CD14-positive monocyte (primary cell): ENCODE measurements around the gene SPTBN1. TPM values are rescaled to one million over a fixed set of nuclear protein-coding genes. Genes with fewer than 3 reads are reported as not detected.

ENCODE experiments used
- DNase-seq, 3 donors: peaks; one replicate each; pipeline ENCODE4 v3.0.0-alpha.2; 2011 to 2022
- H2AFZ ChIP-seq: 2 replicates; pipeline ENCODE4 v1.6.0; 2012; ENCODE audit warnings: mild to moderate bottlenecking, low read depth, low read length, inconsistent platforms; ENCODE audit not compliant: insufficient read depth, poor library complexity, severe bottlenecking
- H3K27ac ChIP-seq, 2 donors: 1 replicate in 1 of 2; 2 replicates in 1 of 2; pipeline ENCODE4 v1.5.1; 2012 to 2013; ENCODE audit warnings: low read length in 2 of 2, control low read depth in 1 of 2, inconsistent platforms in 1 of 2, low read depth in 1 of 2, mild to moderate bottlenecking in 1 of 2
- H3K27me3 ChIP-seq, 2 donors: one replicate each; pipeline versions ENCODE4 v1.6.0 to v1.6.1; 2011 to 2013; ENCODE audit warnings: low read length in 2 of 2; ENCODE audit not compliant: control insufficient read depth in 2 of 2, insufficient read depth in 2 of 2
- H3K36me3 ChIP-seq, 2 donors: replicated peaks in 1 of 2; 1 replicate in 1 of 2; 2 replicates in 1 of 2; pipeline versions ENCODE4 v1.5.1 to v1.6.1; 2012 to 2013; ENCODE audit warnings: low read length in 2 of 2, control low read depth in 1 of 2, inconsistent platforms in 1 of 2, mild to moderate bottlenecking in 1 of 2; ENCODE audit not compliant: insufficient read depth in 2 of 2, control insufficient read depth in 1 of 2
- H3K4me1 ChIP-seq, 2 donors: 1 replicate in 1 of 2; 2 replicates in 1 of 2; pipeline versions ENCODE4 v1.5.1 to v1.6.1; 2012 to 2013; ENCODE audit warnings: low read length in 2 of 2, control low read depth in 1 of 2, inconsistent platforms in 1 of 2, mild to moderate bottlenecking in 1 of 2, moderate library complexity in 1 of 2; ENCODE audit not compliant: insufficient read depth in 2 of 2, control insufficient read depth in 1 of 2
- H3K4me2 ChIP-seq: replicated peaks from 2 replicates; pipeline ENCODE3; 2012; ENCODE audit warnings: low read length, moderate library complexity, mild to moderate bottlenecking; ENCODE audit not compliant: poor library complexity, severe bottlenecking; ENCODE audit errors: extremely low read depth
- H3K4me3 ChIP-seq, 3 experiments: fragments of 200-600 bp in 1 of 3; sonication (generic) in 1 of 3; replicated peaks in 1 of 3; 1 replicate in 2 of 3; 2 replicates in 1 of 3; pipeline ENCODE4 v1.5.1; 2011 to 2013; ENCODE audit warnings: low read length in 3 of 3, mild to moderate bottlenecking in 3 of 3, control low read depth in 2 of 3, low read depth in 2 of 3, inconsistent platforms in 1 of 3, moderate library complexity in 1 of 3
- H3K79me2 ChIP-seq: 2 replicates; pipeline ENCODE4 v1.6.0; 2012; ENCODE audit warnings: mild to moderate bottlenecking, control low read depth, inconsistent platforms, low read length, moderate library complexity; ENCODE audit not compliant: insufficient read depth
- H3K9ac ChIP-seq: 2 replicates; pipeline ENCODE4 v1.6.0; 2017; ENCODE audit warnings: low read length, mild to moderate bottlenecking; ENCODE audit not compliant: insufficient read depth, poor library complexity, severe bottlenecking
- H3K9me3 ChIP-seq, 2 donors: replicated peaks in 1 of 2; 1 replicate in 1 of 2; 2 replicates in 1 of 2; pipeline versions ENCODE4 v1.5.1 to v1.6.1; 2012 to 2013; ENCODE audit warnings: low read length in 2 of 2, control low read depth in 1 of 2; ENCODE audit not compliant: control insufficient read depth in 1 of 2, insufficient read depth in 1 of 2
- H4K20me1 ChIP-seq: 2 replicates; pipeline ENCODE4 v1.6.0; 2012; ENCODE audit warnings: mild to moderate bottlenecking, low read length, control low read depth, moderate library complexity; ENCODE audit not compliant: insufficient read depth
- H3K27ac Mint-ChIP-seq, 7 donors: one replicate each; pipeline ENCODE4 v1.8.0; 2020; ENCODE audit warnings: mild to moderate bottlenecking in 7 of 7, mixed read lengths in 7 of 7, moderate library complexity in 6 of 7, inconsistent platforms in 2 of 7
- H3K27me3 Mint-ChIP-seq, 3 donors: one replicate each; pipeline ENCODE4 v1.8.0; 2021 to 2022; ENCODE audit warnings: low read depth in 3 of 3, mild to moderate bottlenecking in 3 of 3, mixed read lengths in 3 of 3, moderate library complexity in 3 of 3, inconsistent platforms in 1 of 3
- H3K36me3 Mint-ChIP-seq, 2 donors: one replicate each; pipeline ENCODE4 v1.8.0; 2020; ENCODE audit warnings: mixed read lengths in 2 of 2, inconsistent platforms in 1 of 2, mild to moderate bottlenecking in 1 of 2
- H3K4me1 Mint-ChIP-seq: one replicate; pipeline ENCODE4 v1.8.0; 2020; ENCODE audit warnings: mild to moderate bottlenecking, mixed read lengths
- H3K4me3 Mint-ChIP-seq, 2 donors: one replicate each; pipeline ENCODE4 v1.8.0; 2020; ENCODE audit warnings: mild to moderate bottlenecking in 2 of 2, mixed read lengths in 2 of 2, moderate library complexity in 1 of 2
- H3K9me3 Mint-ChIP-seq, 7 donors: one replicate each; pipeline ENCODE4 v1.8.0; 2020 to 2022; ENCODE audit warnings: mixed read lengths in 7 of 7, mild to moderate bottlenecking in 6 of 7, moderate library complexity in 6 of 7, inconsistent platforms in 2 of 7
- WGBS: methylation state at CpG from one replicate; pipeline ENCODE4 v1.1.5; 2013; ENCODE audit warnings: missing lambda C conversion rate; ENCODE audit not compliant: insufficient coverage; 5-methylcytosine and 5-hydroxymethylcytosine counted together
- intact Hi-C, 2 donors: fragments of 100-400 bp; cut with micrococcal nuclease; formaldehyde crosslinking; loops; one replicate each; pipeline versions ENCODE4 v1.15.0 to v1.15.1; 2023
- polyA plus RNA-seq, 3 donors: library from polyadenylated mRNA; depleted of rRNA in 1 of 3; unstranded in 2 of 3; stranded (reverse) in 1 of 3; fragments of 300-500 nt in 2 of 3; fragments of >200 nt in 1 of 3; fragmentation: Illumina TruSeq in 2 of 3; gene quantifications; 1 replicate in 2 of 3; 2 replicates in 1 of 3; pipeline ENCODE4 v1.2.3, GENCODE V29; 2012 to 2021
- TF ChIP-seq, protein P1 (sequence below): fragments of 200-600 bp; IDR thresholded peaks from one replicate; pipeline ENCODE4 v1.8.0; 2022; ENCODE audit warnings: antibody characterized with exemption, mild to moderate bottlenecking

SPTBN1 gene
- polyA plus RNA-seq, 3 donors, result 0.79 to 2.8 (median 1.7) TPM

DNA sequence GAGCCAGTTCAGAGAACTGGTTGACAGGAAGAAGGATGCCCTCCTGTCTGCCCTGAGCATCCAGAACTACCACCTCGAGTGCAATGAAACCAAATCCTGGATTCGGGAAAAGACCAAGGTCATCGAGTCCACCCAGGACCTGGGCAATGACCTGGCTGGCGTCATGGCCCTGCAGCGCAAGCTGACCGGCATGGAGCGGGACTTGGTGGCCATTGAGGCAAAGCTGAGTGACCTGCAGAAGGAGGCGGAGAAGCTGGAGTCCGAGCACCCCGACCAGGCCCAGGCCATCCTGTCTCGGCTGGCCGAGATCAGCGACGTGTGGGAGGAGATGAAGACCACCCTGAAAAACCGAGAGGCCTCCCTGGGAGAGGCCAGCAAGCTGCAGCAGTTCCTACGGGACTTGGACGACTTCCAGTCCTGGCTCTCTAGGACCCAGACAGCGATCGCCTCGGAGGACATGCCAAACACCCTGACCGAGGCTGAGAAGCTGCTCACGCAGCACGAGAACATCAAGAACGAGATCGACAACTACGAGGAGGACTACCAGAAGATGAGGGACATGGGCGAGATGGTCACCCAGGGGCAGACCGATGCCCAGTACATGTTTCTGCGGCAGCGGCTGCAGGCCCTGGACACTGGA is 174.9 kb downstream of the SPTBN1 start:
- no peaks in the 10 kb centered on the region for H3K4me1 ChIP-seq
- H3K27ac ChIP-seq, result no peak overlapping the region
- H3K9me3 ChIP-seq, result no peaks in the 10 kb centered on the region
- H3K36me3 ChIP-seq, result peaks cover 74 to 91% of the 10 kb centered on the region in 2 donors
- no peak overlapping the region for H3K4me3 ChIP-seq
- Mint-ChIP-seq H3K4me3 (no peak overlapping the region), H3K9me3 (no peaks in the 10 kb centered on the region), H3K27me3 (peaks cover 0 to 2% (median 0%) of the 10 kb centered on the region in 3 donors), H3K4me1 (no peaks in the 10 kb centered on the region), H3K36me3 (peaks cover 84 to 92% of the 10 kb centered on the region in 2 donors), H3K27ac (peak overlapping the region in 4 of 7 donors; percentile 46 to 70 (median 57))
- no peak overlapping the region for H3K9ac ChIP-seq
- H3K4me2 ChIP-seq, result no peak overlapping the region
- no peaks in the 10 kb centered on the region for H3K79me2 ChIP-seq
- intact Hi-C loops, result no loop called here
- H2AFZ ChIP-seq, result no peak overlapping the region
- no peaks in the 10 kb centered on the region for H3K27me3 ChIP-seq
- TF ChIP-seq, protein P1, sequence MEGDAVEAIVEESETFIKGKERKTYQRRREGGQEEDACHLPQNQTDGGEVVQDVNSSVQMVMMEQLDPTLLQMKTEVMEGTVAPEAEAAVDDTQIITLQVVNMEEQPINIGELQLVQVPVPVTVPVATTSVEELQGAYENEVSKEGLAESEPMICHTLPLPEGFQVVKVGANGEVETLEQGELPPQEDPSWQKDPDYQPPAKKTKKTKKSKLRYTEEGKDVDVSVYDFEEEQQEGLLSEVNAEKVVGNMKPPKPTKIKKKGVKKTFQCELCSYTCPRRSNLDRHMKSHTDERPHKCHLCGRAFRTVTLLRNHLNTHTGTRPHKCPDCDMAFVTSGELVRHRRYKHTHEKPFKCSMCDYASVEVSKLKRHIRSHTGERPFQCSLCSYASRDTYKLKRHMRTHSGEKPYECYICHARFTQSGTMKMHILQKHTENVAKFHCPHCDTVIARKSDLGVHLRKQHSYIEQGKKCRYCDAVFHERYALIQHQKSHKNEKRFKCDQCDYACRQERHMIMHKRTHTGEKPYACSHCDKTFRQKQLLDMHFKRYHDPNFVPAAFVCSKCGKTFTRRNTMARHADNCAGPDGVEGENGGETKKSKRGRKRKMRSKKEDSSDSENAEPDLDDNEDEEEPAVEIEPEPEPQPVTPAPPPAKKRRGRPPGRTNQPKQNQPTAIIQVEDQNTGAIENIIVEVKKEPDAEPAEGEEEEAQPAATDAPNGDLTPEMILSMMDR, result no peak
- WGBS, result 97% methylated on average over 30 of the region's 30 CpGs
- no peaks in the 10 kb centered on the region for H4K20me1 ChIP-seq
- DNase-seq, result no peak

DNA sequence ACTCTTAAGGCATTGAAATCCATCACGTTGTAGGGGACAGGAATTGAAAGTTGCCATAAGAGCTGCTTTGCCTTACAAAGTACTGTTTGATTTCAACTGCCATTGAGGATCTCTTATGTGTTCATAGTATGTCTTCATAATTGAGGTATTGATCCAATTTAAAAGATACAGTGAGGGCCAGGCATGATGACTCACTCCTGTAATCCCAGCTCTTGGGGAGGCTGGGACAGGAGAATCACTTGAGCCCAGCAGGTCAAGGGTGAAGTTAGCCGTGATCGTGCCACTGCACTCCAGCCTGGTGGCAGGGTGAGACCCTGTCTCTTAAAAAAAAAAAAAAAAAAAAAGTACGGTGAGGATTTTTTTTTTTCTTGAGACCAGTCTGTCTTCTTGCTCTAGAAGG is 175.6 kb downstream of the SPTBN1 start:
- Mint-ChIP-seq H3K4me1 (no peaks in the 10 kb centered on the region), H3K36me3 (peaks cover 79 to 89% of the 10 kb centered on the region in 2 donors), H3K4me3 (no peak overlapping the region), H3K27me3 (peaks cover 0 to 2% (median 0%) of the 10 kb centered on the region in 3 donors), H3K9me3 (no peaks in the 10 kb centered on the region), H3K27ac (no peak overlapping the region)
- WGBS, result 100% methylated on average over 1 of the region's 4 CpGs
- Histone ChIP-seq H3K4me3 (no peak overlapping the region), H4K20me1 (no peaks in the 10 kb centered on the region), H2AFZ (no peak overlapping the region), H3K27me3 (no peaks in the 10 kb centered on the region), H3K4me2 (no peak overlapping the region), H3K9ac (no peak overlapping the region), H3K79me2 (no peaks in the 10 kb centered on the region), H3K9me3 (no peaks in the 10 kb centered on the region), H3K36me3 (peaks cover 66 to 88% of the 10 kb centered on the region in 2 donors), H3K27ac (no peak overlapping the region), H3K4me1 (no peaks in the 10 kb centered on the region)
- no peak for DNase-seq
- TF ChIP-seq, protein P1, result no peak
- intact Hi-C loops, result no loop called here
